Measurements from ENCODE around the gene PAX8.

- TF ChIP-seq CTCF (IDR thresholded peaks at IDR 0.05) (no peak), POLR2AphosphoS5 (IDR thresholded peaks at IDR 0.05; ENCODE audit: low read depth, low read length) (no peak), REST (IDR thresholded peaks at IDR 0.05; ENCODE audit: insufficient read depth in 1 of 2, low read depth in 2 of 2, low read length in 1 of 2) (no peak), TCF7L2 (IDR thresholded peaks at IDR 0.05; ENCODE audit: low read depth, low read length) (no peak)
Measured at GRCh38 chr2:113268621-113269360, 9.9 kb downstream of the PAX8 start.

Measured in Panc1 (cell line).